CD14-positive monocyte (primary cell): ENCODE measurements around the gene SEMA4D. TPM values are rescaled to one million over a fixed set of nuclear protein-coding genes. Genes with fewer than 3 reads are reported as not detected.
A peak's percentile ranks its signal among the peaks of the same experiment; 100 is the strongest.

Experiments
- DNase-seq, 3 donors: peaks; one replicate each; pipeline ENCODE4 v3.0.0-alpha.2; 2011 to 2022
- H2AFZ ChIP-seq: 2 replicates; pipeline ENCODE4 v1.6.0; 2012; ENCODE audit warnings: mild to moderate bottlenecking, low read depth, low read length, inconsistent platforms; ENCODE audit not compliant: insufficient read depth, poor library complexity, severe bottlenecking
- H3K27ac ChIP-seq, 2 donors: 1 replicate in 1 of 2; 2 replicates in 1 of 2; pipeline ENCODE4 v1.5.1; 2012 to 2013; ENCODE audit warnings: low read length in 2 of 2, control low read depth in 1 of 2, inconsistent platforms in 1 of 2, low read depth in 1 of 2, mild to moderate bottlenecking in 1 of 2
- H3K27me3 ChIP-seq, 2 donors: one replicate each; pipeline versions ENCODE4 v1.6.0 to v1.6.1; 2011 to 2013; ENCODE audit warnings: low read length in 2 of 2; ENCODE audit not compliant: control insufficient read depth in 2 of 2, insufficient read depth in 2 of 2
- H3K36me3 ChIP-seq, 2 donors: replicated peaks in 1 of 2; 1 replicate in 1 of 2; 2 replicates in 1 of 2; pipeline versions ENCODE4 v1.5.1 to v1.6.1; 2012 to 2013; ENCODE audit warnings: low read length in 2 of 2, control low read depth in 1 of 2, inconsistent platforms in 1 of 2, mild to moderate bottlenecking in 1 of 2; ENCODE audit not compliant: insufficient read depth in 2 of 2, control insufficient read depth in 1 of 2
- H3K4me1 ChIP-seq, 2 donors: 1 replicate in 1 of 2; 2 replicates in 1 of 2; pipeline versions ENCODE4 v1.5.1 to v1.6.1; 2012 to 2013; ENCODE audit warnings: low read length in 2 of 2, control low read depth in 1 of 2, inconsistent platforms in 1 of 2, mild to moderate bottlenecking in 1 of 2, moderate library complexity in 1 of 2; ENCODE audit not compliant: insufficient read depth in 2 of 2, control insufficient read depth in 1 of 2
- H3K4me2 ChIP-seq: replicated peaks from 2 replicates; pipeline ENCODE3; 2012; ENCODE audit warnings: low read length, moderate library complexity, mild to moderate bottlenecking; ENCODE audit not compliant: poor library complexity, severe bottlenecking; ENCODE audit errors: extremely low read depth
- H3K4me3 ChIP-seq, 3 experiments: fragments of 200-600 bp in 1 of 3; sonication (generic) in 1 of 3; replicated peaks in 1 of 3; 1 replicate in 2 of 3; 2 replicates in 1 of 3; pipeline ENCODE4 v1.5.1; 2011 to 2013; ENCODE audit warnings: low read length in 3 of 3, mild to moderate bottlenecking in 3 of 3, control low read depth in 2 of 3, low read depth in 2 of 3, inconsistent platforms in 1 of 3, moderate library complexity in 1 of 3
- H3K79me2 ChIP-seq: 2 replicates; pipeline ENCODE4 v1.6.0; 2012; ENCODE audit warnings: mild to moderate bottlenecking, control low read depth, inconsistent platforms, low read length, moderate library complexity; ENCODE audit not compliant: insufficient read depth
- H3K9ac ChIP-seq: 2 replicates; pipeline ENCODE4 v1.6.0; 2017; ENCODE audit warnings: low read length, mild to moderate bottlenecking; ENCODE audit not compliant: insufficient read depth, poor library complexity, severe bottlenecking
- H3K9me3 ChIP-seq, 2 donors: replicated peaks in 1 of 2; 1 replicate in 1 of 2; 2 replicates in 1 of 2; pipeline versions ENCODE4 v1.5.1 to v1.6.1; 2012 to 2013; ENCODE audit warnings: low read length in 2 of 2, control low read depth in 1 of 2; ENCODE audit not compliant: control insufficient read depth in 1 of 2, insufficient read depth in 1 of 2
- H4K20me1 ChIP-seq: 2 replicates; pipeline ENCODE4 v1.6.0; 2012; ENCODE audit warnings: mild to moderate bottlenecking, low read length, control low read depth, moderate library complexity; ENCODE audit not compliant: insufficient read depth
- H3K27ac Mint-ChIP-seq, 7 donors: one replicate each; pipeline ENCODE4 v1.8.0; 2020; ENCODE audit warnings: mild to moderate bottlenecking in 7 of 7, mixed read lengths in 7 of 7, moderate library complexity in 6 of 7, inconsistent platforms in 2 of 7
- H3K27me3 Mint-ChIP-seq, 3 donors: one replicate each; pipeline ENCODE4 v1.8.0; 2021 to 2022; ENCODE audit warnings: low read depth in 3 of 3, mild to moderate bottlenecking in 3 of 3, mixed read lengths in 3 of 3, moderate library complexity in 3 of 3, inconsistent platforms in 1 of 3
- H3K36me3 Mint-ChIP-seq, 2 donors: one replicate each; pipeline ENCODE4 v1.8.0; 2020; ENCODE audit warnings: mixed read lengths in 2 of 2, inconsistent platforms in 1 of 2, mild to moderate bottlenecking in 1 of 2
- H3K4me1 Mint-ChIP-seq: one replicate; pipeline ENCODE4 v1.8.0; 2020; ENCODE audit warnings: mild to moderate bottlenecking, mixed read lengths
- H3K4me3 Mint-ChIP-seq, 2 donors: one replicate each; pipeline ENCODE4 v1.8.0; 2020; ENCODE audit warnings: mild to moderate bottlenecking in 2 of 2, mixed read lengths in 2 of 2, moderate library complexity in 1 of 2
- H3K9me3 Mint-ChIP-seq, 7 donors: one replicate each; pipeline ENCODE4 v1.8.0; 2020 to 2022; ENCODE audit warnings: mixed read lengths in 7 of 7, mild to moderate bottlenecking in 6 of 7, moderate library complexity in 6 of 7, inconsistent platforms in 2 of 7
- CTCF ChIP-seq: fragments of 200-600 bp; IDR thresholded peaks from one replicate; pipeline ENCODE4 v1.8.0; 2022; ENCODE audit warnings: antibody characterized with exemption, mild to moderate bottlenecking
- WGBS: methylation state at CpG from one replicate; pipeline ENCODE4 v1.1.5; 2013; ENCODE audit warnings: missing lambda C conversion rate; ENCODE audit not compliant: insufficient coverage; 5-methylcytosine and 5-hydroxymethylcytosine counted together
- intact Hi-C, 2 donors: fragments of 100-400 bp; cut with micrococcal nuclease; formaldehyde crosslinking; loops; one replicate each; pipeline versions ENCODE4 v1.15.0 to v1.15.1; 2023
- polyA plus RNA-seq, 3 donors: library from polyadenylated mRNA; depleted of rRNA in 1 of 3; unstranded in 2 of 3; stranded (reverse) in 1 of 3; fragments of 300-500 nt in 2 of 3; fragments of >200 nt in 1 of 3; fragmentation: Illumina TruSeq in 2 of 3; gene quantifications; 1 replicate in 2 of 3; 2 replicates in 1 of 3; pipeline ENCODE4 v1.2.3, GENCODE V29; 2012 to 2021

Gene SEMA4D
- polyA plus RNA-seq, 3 donors, result 28.2 to 117 (median 28.6) TPM

- Mint-ChIP-seq H3K9me3 (peaks cover 0 to 4% (median 0%) of the 10 kb centered on the region in 7 donors), H3K4me1 (peaks cover 67% of the 10 kb centered on the region), H3K4me3 (no peak overlapping the region), H3K27ac (peak overlapping the region in 5 of 7 donors; percentile 80 to 91 (median 88)), H3K36me3 (peaks cover 63 to 74% of the 10 kb centered on the region in 2 donors), H3K27me3 (no peaks in the 10 kb centered on the region)
- H3K4me3 ChIP-seq, result no peak overlapping the region
- peaks cover 50 to 61% of the 10 kb centered on the region in 2 donors for H3K4me1 ChIP-seq
- intact Hi-C loops, result loop anchor here in 1 of 2 donors (5.0 kb wide), 1 partner anchor 179 kb away; no protein-coding TSS in a partner anchor
- TF ChIP-seq CTCF, result no peak
- H3K27me3 ChIP-seq, result no peaks in the 10 kb centered on the region
- peak overlapping the region in 1 of 2 donors; percentile 75 for H3K27ac ChIP-seq
- no peaks in the 10 kb centered on the region for H3K9me3 ChIP-seq
- no peak overlapping the region for H3K9ac ChIP-seq
- no peak overlapping the region for H2AFZ ChIP-seq
- peaks cover 64 to 79% of the 10 kb centered on the region in 2 donors for H3K36me3 ChIP-seq
- H3K4me2 ChIP-seq, result no peak overlapping the region
- WGBS, result 98% methylated on average over 21 of the region's 21 CpGs
- peaks cover 7% of the 10 kb centered on the region for H3K79me2 ChIP-seq
- H4K20me1 ChIP-seq, result peaks cover 8% of the 10 kb centered on the region
- DNase-seq, result no peak
These were observed 119.4 kb downstream of the SEMA4D start for GRCh38 chr9:89378541-89378940.

GRCh38 chr9:89377411-89377810, 120.5 kb downstream of the SEMA4D start:
- no peak overlapping the region for H3K4me2 ChIP-seq
- H4K20me1 ChIP-seq, result peaks cover 19% of the 10 kb centered on the region
- 42% methylated on average over 6 of the region's 12 CpGs for WGBS
- H3K79me2 ChIP-seq, result peaks cover 7% of the 10 kb centered on the region
- no peak for DNase-seq
- H3K27ac Mint-ChIP-seq, result peak overlapping the region in 4 of 7 donors; percentile 7 to 56 (median 42)
- H3K4me1 Mint-ChIP-seq, result peaks cover 60% of the 10 kb centered on the region
- intact Hi-C loops, result loop anchor here in 1 of 2 donors (5.0 kb wide), 1 partner anchor 180 kb away; no protein-coding TSS in a partner anchor
- H3K4me3 ChIP-seq, result no peak overlapping the region
- no peak overlapping the region for H2AFZ ChIP-seq
- no peaks in the 10 kb centered on the region for H3K9me3 ChIP-seq
- H3K9ac ChIP-seq, result no peak overlapping the region
- H3K36me3 ChIP-seq, result peaks cover 53 to 70% of the 10 kb centered on the region in 2 donors
- no peak for TF ChIP-seq CTCF
- peaks cover 0 to 4% (median 0%) of the 10 kb centered on the region in 7 donors for H3K9me3 Mint-ChIP-seq
- no peaks in the 10 kb centered on the region for H3K27me3 Mint-ChIP-seq
- H3K36me3 Mint-ChIP-seq, result peaks cover 53 to 63% of the 10 kb centered on the region in 2 donors
- H3K27ac ChIP-seq, result peak overlapping the region in 1 of 2 donors; percentile 15
- peaks cover 44 to 53% of the 10 kb centered on the region in 2 donors for H3K4me1 ChIP-seq
- H3K4me3 Mint-ChIP-seq, result no peak overlapping the region
- no peaks in the 10 kb centered on the region for H3K27me3 ChIP-seq
